Measurements from ENCODE around the gene KIAA1755.

GRCh38 chr20:38166703-38167233, 93.8 kb downstream of the KIAA1755 start:
- TF ChIP-seq, protein P1, sequence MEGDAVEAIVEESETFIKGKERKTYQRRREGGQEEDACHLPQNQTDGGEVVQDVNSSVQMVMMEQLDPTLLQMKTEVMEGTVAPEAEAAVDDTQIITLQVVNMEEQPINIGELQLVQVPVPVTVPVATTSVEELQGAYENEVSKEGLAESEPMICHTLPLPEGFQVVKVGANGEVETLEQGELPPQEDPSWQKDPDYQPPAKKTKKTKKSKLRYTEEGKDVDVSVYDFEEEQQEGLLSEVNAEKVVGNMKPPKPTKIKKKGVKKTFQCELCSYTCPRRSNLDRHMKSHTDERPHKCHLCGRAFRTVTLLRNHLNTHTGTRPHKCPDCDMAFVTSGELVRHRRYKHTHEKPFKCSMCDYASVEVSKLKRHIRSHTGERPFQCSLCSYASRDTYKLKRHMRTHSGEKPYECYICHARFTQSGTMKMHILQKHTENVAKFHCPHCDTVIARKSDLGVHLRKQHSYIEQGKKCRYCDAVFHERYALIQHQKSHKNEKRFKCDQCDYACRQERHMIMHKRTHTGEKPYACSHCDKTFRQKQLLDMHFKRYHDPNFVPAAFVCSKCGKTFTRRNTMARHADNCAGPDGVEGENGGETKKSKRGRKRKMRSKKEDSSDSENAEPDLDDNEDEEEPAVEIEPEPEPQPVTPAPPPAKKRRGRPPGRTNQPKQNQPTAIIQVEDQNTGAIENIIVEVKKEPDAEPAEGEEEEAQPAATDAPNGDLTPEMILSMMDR (IDR thresholded peaks at IDR 0.05 in 4 of 5, conservative IDR thresholded peaks at IDR 0.05 in 1 of 5): no peak
- no peak for TF ChIP-seq POLR2A (IDR thresholded peaks at IDR 0.05)

Measured in gastrocnemius medialis (tissue), 4 donors.